GM12878 (cell line): ENCODE data around the gene KIAA1191. TPM values are rescaled to one million over a fixed set of nuclear protein-coding genes. Genes with fewer than 3 reads are reported as not detected.
A peak's percentile ranks its signal among the peaks of the same experiment; 100 is the strongest.

ENCODE experiments used
- ATAC-seq: fragments of 200-7000 bp; cut with Tn5 transposase; 3 replicates; pipeline ENCODE4 v1.9.1; 2020; ENCODE audit warnings: mild to moderate bottlenecking, moderate library complexity
- BruUV-seq: library from RNA; stranded (reverse); fragments of 400-500 nt; replicated peaks from 2 replicates; lab custom pipeline; 2021; lab: Mats Ljungman, UMichigan
- CTCF ChIA-PET: fragments of 300-600 bp; sonication (Branson Sonifier 250); formaldehyde crosslinking; extraction: SDS; loops from one replicate; lab custom pipeline; 2021; ENCODE audit warnings: inconsistent platforms; lab: Yijun Ruan, JAX
- POLR2A ChIA-PET: fragments of 350-600 bp; formaldehyde crosslinking; extraction: SDS; loops from one replicate; lab custom pipeline; 2021; ENCODE audit warnings: inconsistent platforms; lab: Charles Lee
- RAD21 ChIA-PET: fragments of 300-600 bp; sonication (Branson Sonifier 250); formaldehyde crosslinking; loops from one replicate; lab custom pipeline; 2023; ENCODE audit warnings: antibody characterized with exemption; ENCODE audit not compliant: unreplicated experiment; lab: Charles Lee
- SMC1A ChIA-PET: fragments of 300-600 bp; sonication (Branson Sonifier 250); formaldehyde crosslinking; loops from one replicate; lab custom pipeline; 2023; ENCODE audit not compliant: unreplicated experiment, uncharacterized antibody; lab: Charles Lee
- DNase-seq: peaks from one replicate; pipeline ENCODE4 v3.0.0-alpha.2; 2011; ENCODE audit warnings: low read depth, low spot score
- FAIRE-seq: peaks from 3 replicates; lab custom pipeline; 2011; peaks lifted over from hg19 to GRCh38; lab: Jason Lieb, UNC
- H2AFZ ChIP-seq: 2 replicates; pipeline ENCODE4 v1.6.0; 2011; ENCODE audit warnings: low read depth, low read length, control low read depth; ENCODE audit not compliant: control insufficient read depth
- H3K27ac ChIP-seq: 2 replicates; pipeline ENCODE4 v1.5.1; 2011; ENCODE audit warnings: control low read depth; ENCODE audit not compliant: control insufficient read depth, insufficient read depth
- H3K27me3 ChIP-seq, 2 experiments: replicated peaks in 1 of 2; 2 replicates each; pipeline versions ENCODE4 v1.6.0 to v1.6.1; 2011; ENCODE audit warnings: low read length in 1 of 2; ENCODE audit not compliant: control insufficient read depth in 2 of 2, insufficient read depth in 2 of 2
- H3K36me3 ChIP-seq, 2 experiments: 2 replicates each; pipeline ENCODE4 v1.5.1; 2011; ENCODE audit warnings: low read length in 1 of 2; ENCODE audit not compliant: control insufficient read depth in 2 of 2, insufficient read depth in 2 of 2
- H3K4me1 ChIP-seq: 2 replicates; pipeline ENCODE4 v1.6.1; 2011; ENCODE audit warnings: mild to moderate bottlenecking, low read length, moderate library complexity, mixed read lengths; ENCODE audit not compliant: control insufficient read depth, insufficient read depth
- H3K4me2 ChIP-seq: 2 replicates; pipeline ENCODE4 v1.6.0; 2011; ENCODE audit warnings: control low read depth; ENCODE audit not compliant: control insufficient read depth, insufficient read depth
- H3K4me3 ChIP-seq: fragments of 200-600 bp; sonication (generic); 2 replicates; pipeline ENCODE4 v1.5.1; 2016
- H3K79me2 ChIP-seq: 2 replicates; pipeline ENCODE4 v1.6.0; 2011; ENCODE audit warnings: low read length; ENCODE audit not compliant: control insufficient read depth, insufficient read depth
- H3K9ac ChIP-seq: 2 replicates; pipeline ENCODE4 v1.8.0; 2011; ENCODE audit warnings: low read length, control low read depth, mixed read lengths; ENCODE audit not compliant: control insufficient read depth, insufficient read depth
- H3K9me3 ChIP-seq: replicated peaks from 3 replicates; pipeline ENCODE4 v1.5.1; 2011; ENCODE audit warnings: mild to moderate bottlenecking, low read length; ENCODE audit not compliant: control insufficient read depth, insufficient read depth
- H4K20me1 ChIP-seq: 2 replicates; pipeline ENCODE4 v1.6.0; 2011; ENCODE audit not compliant: control insufficient read depth, insufficient read depth
- E2F4 ChIP-seq: IDR thresholded peaks from 2 replicates; pipeline ENCODE4 v1.6.1; 2012; ENCODE audit warnings: low read depth, low read length, improper control_type of control experiment
- MAX ChIP-seq: IDR thresholded peaks from 2 replicates; pipeline ENCODE4 v1.6.1; 2012; ENCODE audit warnings: low read depth, low read length, improper control_type of control experiment
- MLLT1 ChIP-seq: fragments of 450-650 bp; IDR thresholded peaks from 2 replicates; pipeline ENCODE4 v1.6.1; 2016; ENCODE audit warnings: mild to moderate bottlenecking
- NFXL1 ChIP-seq: fragments of 450-650 bp; IDR thresholded peaks from 2 replicates; pipeline ENCODE4 v1.6.1; 2017; ENCODE audit warnings: antibody characterized with exemption, mild to moderate bottlenecking, borderline replicate concordance
- STAT1 ChIP-seq: fragments of 450-650 bp; conservative IDR thresholded peaks from 2 replicates; pipeline ENCODE4 v1.6.1; 2014; ENCODE audit warnings: antibody characterized with exemption, mild to moderate bottlenecking
- ZBTB33 ChIP-seq: fragments of 450-650 bp; IDR thresholded peaks from 2 replicates; pipeline ENCODE4 v1.6.1; 2017; ENCODE audit warnings: mild to moderate bottlenecking
- WGBS: methylation state at CpG from one replicate; pipeline ENCODE4 v1.1.6; 2016; ENCODE audit warnings: low lambda C conversion rate; ENCODE audit not compliant: insufficient replicate concordance, insufficient coverage; ENCODE audit errors: missing lambda C conversion rate; 5-methylcytosine and 5-hydroxymethylcytosine counted together
- in situ Hi-C: fragments of 300-500 bp; cut with MboI; formaldehyde crosslinking; loops from 9 replicates; pipeline ENCODE4 v1.14.3; 2018; ENCODE audit warnings: mixed read lengths
- intact Hi-C: fragments of 100-400 bp; cut with micrococcal nuclease; formaldehyde crosslinking; loops from one replicate; pipeline ENCODE4 v1.14.2; 2022; ENCODE audit not compliant: unreplicated experiment
- polyA plus RNA-seq, 11 experiments: library from polyadenylated mRNA; depleted of rRNA in 4 of 11; unstranded in 6 of 11; stranded (reverse) in 5 of 11; fragments of >200 nt; fragmentation: Nextera tagmentation in 4 of 11; fragmentation: Illumina TruSeq in 1 of 11; extraction: Ambion mirVana in 4 of 11; extraction: Trizol in 1 of 11; gene quantifications; 1 replicate in 1 of 11; 2 replicates in 10 of 11; pipeline versions ENCODE4 v1.2.1 to v1.2.3, GENCODE V29; 2011 to 2016; ENCODE audit warnings: inconsistent platforms in 2 of 11, missing spikeins in 2 of 11, low read depth in 1 of 11
- total RNA-seq, 4 experiments: library from RNA; depleted of rRNA in 3 of 4; stranded (reverse); fragments of >200 nt in 3 of 4; fragmentation: Illumina TruSeq in 1 of 4; extraction: Trizol in 1 of 4; gene quantifications; 2 replicates each; pipeline versions ENCODE4 v1.2.1 to v1.2.3, GENCODE V29; 2013 to 2021

Gene KIAA1191
- total and polyA plus RNA-seq, 10 of the 15 experiments (the other 5 are each of a cell fraction or from before 2014, with no cell fraction given), result 14.9 to 58.2 (median 31.8) TPM

GRCh38 chr5:176366232-176366894 lies 4.8 kb upstream of the KIAA1191 start:
- ChIA-PET RAD21 (no interaction called here), CTCF (interaction anchor here (0.6 kb wide), 1 partner anchor 447 kb away, joined by 4 read pairs; no protein-coding TSS in a partner anchor)
- no peak overlapping the region for H3K27ac ChIP-seq
- TF ChIP-seq ZBTB33 (peak; percentile 80; the same call in 1 of the 2 replicates), E2F4 (no peak), STAT1 (no peak), NFXL1 (no peak), MAX (no peak), MLLT1 (peak; percentile 93)
- TF ChIP-seq, all 136 proteins: peak for 2
- FAIRE-seq (no peak), DNase-seq (no peak), ATAC-seq (no peak)
- H3K27me3 ChIP-seq, result no peaks in the 10 kb centered on the region
- 94% methylated on average over 35 of the region's 38 CpGs for WGBS
- ChIA-PET SMC1A (no interaction called here), POLR2A (no interaction called here)
- H3K9ac ChIP-seq, result no peak overlapping the region
- in situ Hi-C loops, result no loop called here
- BruUV-seq, result no TSS peak
- intact Hi-C loops, result no loop called here
- H3K4me1 ChIP-seq, result no peaks in the 10 kb centered on the region; the same call in 1 of the 2 replicates
- H3K4me2 ChIP-seq, result peak overlapping the region; percentile 89
- no peaks in the 10 kb centered on the region for H3K9me3 ChIP-seq
- no peaks in the 10 kb centered on the region for H4K20me1 ChIP-seq
- peak overlapping the region; percentile 91 for H3K4me3 ChIP-seq
- no peaks in the 10 kb centered on the region for H3K36me3 ChIP-seq
- H2AFZ ChIP-seq, result peak overlapping the region; percentile 92
- peaks cover 3% of the 10 kb centered on the region for H3K79me2 ChIP-seq
